Measurements from ENCODE around the gene GHRH. TPM values are rescaled to one million over a fixed set of nuclear protein-coding genes. Genes with fewer than 3 reads are reported as not detected.

The GHRH gene
- total RNA-seq, 1 donor from 2014 or later: not detected

- Mint-ChIP-seq H3K36me3 (ENCODE audit: low read depth) (no peaks in the 10 kb centered on the region), H3K9me3 (no peaks in the 10 kb centered on the region), H3K27ac (no peak overlapping the region), H3K4me3 (no peak overlapping the region), H3K27me3 (ENCODE audit: insufficient read depth) (no peaks in the 10 kb centered on the region), H3K4me1 (ENCODE audit: low read depth) (peaks cover 5% of the 10 kb centered on the region)
- intact Hi-C loops (cut with micrococcal nuclease): no loop called here
- DNase-seq (ENCODE audit: low spot score): no peak
Measured at GRCh38 chr20:37267667-37268313, 6.2 kb upstream of the GHRH start.

- Mint-ChIP-seq H3K4me1 (ENCODE audit: low read depth) (peaks cover 5% of the 10 kb centered on the region), H3K4me3 (no peak overlapping the region), H3K36me3 (ENCODE audit: low read depth) (no peaks in the 10 kb centered on the region), H3K27ac (no peak overlapping the region), H3K9me3 (no peaks in the 10 kb centered on the region), H3K27me3 (ENCODE audit: insufficient read depth) (peaks cover 2% of the 10 kb centered on the region)
- no peak for DNase-seq (ENCODE audit: low spot score)
- intact Hi-C loops (cut with micrococcal nuclease): no loop called here
Measured at GRCh38 chr20:37266940-37267666, 5.5 kb upstream of the GHRH start.

- Mint-ChIP-seq H3K27ac (no peak overlapping the region), H3K27me3 (ENCODE audit: insufficient read depth) (peaks cover 6% of the 10 kb centered on the region), H3K9me3 (no peaks in the 10 kb centered on the region), H3K4me1 (ENCODE audit: low read depth) (peaks cover 5% of the 10 kb centered on the region), H3K36me3 (ENCODE audit: low read depth) (no peaks in the 10 kb centered on the region), H3K4me3 (no peak overlapping the region)
- intact Hi-C loops (cut with micrococcal nuclease): no loop called here
- DNase-seq (ENCODE audit: low spot score): no peak
Measured at GRCh38 chr20:37265152-37265551, 3.5 kb upstream of the GHRH start.

- Mint-ChIP-seq H3K9me3 (no peaks in the 10 kb centered on the region), H3K36me3 (ENCODE audit: low read depth) (no peaks in the 10 kb centered on the region), H3K4me3 (no peak overlapping the region), H3K27ac (no peak overlapping the region), H3K4me1 (ENCODE audit: low read depth) (no peaks in the 10 kb centered on the region), H3K27me3 (ENCODE audit: insufficient read depth) (peaks cover 8% of the 10 kb centered on the region)
- intact Hi-C loops (cut with micrococcal nuclease): no loop called here
- DNase-seq (ENCODE audit: low spot score): no peak
Measured at GRCh38 chr20:37263686-37264085, 2.1 kb upstream of the GHRH start.

- DNase-seq (ENCODE audit: low spot score): no peak
- intact Hi-C loops (cut with micrococcal nuclease): no loop called here
- Mint-ChIP-seq H3K36me3 (ENCODE audit: low read depth) (no peaks in the 10 kb centered on the region), H3K27ac (no peak overlapping the region), H3K4me1 (ENCODE audit: low read depth) (no peaks in the 10 kb centered on the region), H3K27me3 (ENCODE audit: insufficient read depth) (peaks cover 8% of the 10 kb centered on the region), H3K4me3 (no peak overlapping the region), H3K9me3 (no peaks in the 10 kb centered on the region)
Measured at GRCh38 chr20:37262505-37262904, 891 bp upstream of the GHRH start.

GRCh38 chr20:37260923-37261322 is 691 bp downstream of the GHRH start:
- no peaks in the 10 kb centered on the region for H3K36me3 Mint-ChIP-seq (ENCODE audit: low read depth)
- no peaks in the 10 kb centered on the region for H3K9me3 Mint-ChIP-seq
- H3K4me1 Mint-ChIP-seq (ENCODE audit: low read depth): no peaks in the 10 kb centered on the region
- no peak overlapping the region for H3K4me3 Mint-ChIP-seq
- intact Hi-C loops (cut with micrococcal nuclease): no loop called here
- no peak for DNase-seq (ENCODE audit: low spot score)
- H3K27ac Mint-ChIP-seq: no peak overlapping the region
- H3K27me3 Mint-ChIP-seq (ENCODE audit: insufficient read depth): peaks cover 10% of the 10 kb centered on the region

GRCh38 chr20:37259865-37260264 is 1.7 kb downstream of the GHRH start:
- H3K27ac Mint-ChIP-seq: no peak overlapping the region
- DNase-seq (ENCODE audit: low spot score): no peak
- intact Hi-C loops (cut with micrococcal nuclease): no loop called here
- peaks cover 11% of the 10 kb centered on the region for H3K27me3 Mint-ChIP-seq (ENCODE audit: insufficient read depth)
- H3K36me3 Mint-ChIP-seq (ENCODE audit: low read depth): no peaks in the 10 kb centered on the region
- no peak overlapping the region for H3K4me3 Mint-ChIP-seq
- H3K4me1 Mint-ChIP-seq (ENCODE audit: low read depth): no peaks in the 10 kb centered on the region
- no peaks in the 10 kb centered on the region for H3K9me3 Mint-ChIP-seq

- H3K36me3 Mint-ChIP-seq (ENCODE audit: low read depth): no peaks in the 10 kb centered on the region
- no peak for DNase-seq (ENCODE audit: low spot score)
- peaks cover 11% of the 10 kb centered on the region for H3K27me3 Mint-ChIP-seq (ENCODE audit: insufficient read depth)
- H3K4me3 Mint-ChIP-seq: no peak overlapping the region
- H3K27ac Mint-ChIP-seq: no peak overlapping the region
- intact Hi-C loops (cut with micrococcal nuclease): no loop called here
- no peaks in the 10 kb centered on the region for H3K9me3 Mint-ChIP-seq
- H3K4me1 Mint-ChIP-seq (ENCODE audit: low read depth): no peaks in the 10 kb centered on the region
Measured at GRCh38 chr20:37259031-37259430, 2.6 kb downstream of the GHRH start.

GRCh38 chr20:37257988-37258387 is 3.6 kb downstream of the GHRH start:
- Mint-ChIP-seq H3K27ac (no peak overlapping the region), H3K9me3 (no peaks in the 10 kb centered on the region), H3K27me3 (ENCODE audit: insufficient read depth) (peaks cover 11% of the 10 kb centered on the region), H3K4me1 (ENCODE audit: low read depth) (no peaks in the 10 kb centered on the region), H3K36me3 (ENCODE audit: low read depth) (no peaks in the 10 kb centered on the region), H3K4me3 (no peak overlapping the region)
- DNase-seq (ENCODE audit: low spot score): no peak
- intact Hi-C loops (cut with micrococcal nuclease): no loop called here

- no peak overlapping the region for H3K27ac Mint-ChIP-seq
- intact Hi-C loops (cut with micrococcal nuclease): no loop called here
Measured at GRCh38 chr20:37257530-37257929, 4.1 kb downstream of the GHRH start.

GRCh38 chr20:37256286-37256685 is 5.3 kb downstream of the GHRH start:
- Mint-ChIP-seq H3K4me1 (ENCODE audit: low read depth) (no peaks in the 10 kb centered on the region), H3K36me3 (ENCODE audit: low read depth) (no peaks in the 10 kb centered on the region), H3K9me3 (no peaks in the 10 kb centered on the region), H3K27me3 (ENCODE audit: insufficient read depth) (peaks cover 10% of the 10 kb centered on the region), H3K4me3 (no peak overlapping the region), H3K27ac (no peak overlapping the region)
- no peak for DNase-seq (ENCODE audit: low spot score)
- intact Hi-C loops (cut with micrococcal nuclease): no loop called here

More at GRCh38 chr20:37257530-37257929, 4.1 kb downstream of the GHRH start:
- Mint-ChIP-seq H3K4me3 (no peak overlapping the region), H3K27me3 (ENCODE audit: insufficient read depth) (peaks cover 11% of the 10 kb centered on the region), H3K9me3 (no peaks in the 10 kb centered on the region), H3K4me1 (ENCODE audit: low read depth) (no peaks in the 10 kb centered on the region), H3K36me3 (ENCODE audit: low read depth) (no peaks in the 10 kb centered on the region)
- no peak for DNase-seq (ENCODE audit: low spot score)

- intact Hi-C loops (cut with micrococcal nuclease): no loop called here
- Mint-ChIP-seq H3K9me3 (no peaks in the 10 kb centered on the region), H3K27me3 (ENCODE audit: insufficient read depth) (peaks cover 4% of the 10 kb centered on the region), H3K36me3 (ENCODE audit: low read depth) (peaks cover 2% of the 10 kb centered on the region), H3K4me3 (no peak overlapping the region), H3K4me1 (ENCODE audit: low read depth) (no peaks in the 10 kb centered on the region), H3K27ac (no peak overlapping the region)
- no peak for DNase-seq (ENCODE audit: low spot score)
Measured at GRCh38 chr20:37254114-37254878, 7.3 kb downstream of the GHRH start.

- intact Hi-C loops (cut with micrococcal nuclease): no loop called here
- DNase-seq (ENCODE audit: low spot score): no peak
- H3K27me3 Mint-ChIP-seq (ENCODE audit: insufficient read depth): peaks cover 4% of the 10 kb centered on the region
- no peak overlapping the region for H3K27ac Mint-ChIP-seq
- no peaks in the 10 kb centered on the region for H3K9me3 Mint-ChIP-seq
- H3K4me1 Mint-ChIP-seq (ENCODE audit: low read depth): no peaks in the 10 kb centered on the region
- no peak overlapping the region for H3K4me3 Mint-ChIP-seq
- peaks cover 2% of the 10 kb centered on the region for H3K36me3 Mint-ChIP-seq (ENCODE audit: low read depth)
Measured at GRCh38 chr20:37253087-37253486, 8.5 kb downstream of the GHRH start.
